Progenitor cell of endocrine pancreas (in vitro differentiated cells): ENCODE data around the gene FGFBP1. TPM values are rescaled to one million over a fixed set of nuclear protein-coding genes. Genes with fewer than 3 reads are reported as not detected.

Experiments
- DNase-seq: peaks from one replicate; pipeline ENCODE4 v3.0.0; 2021; ENCODE audit warnings: low spot score; ENCODE audit not compliant: unreplicated experiment
- H3K27ac Mint-ChIP-seq: 2 replicates; pipeline ENCODE4 v1.8.0; 2021; ENCODE audit warnings: mild to moderate bottlenecking, moderate library complexity, mixed read lengths
- H3K27me3 Mint-ChIP-seq: 2 replicates; pipeline ENCODE4 v1.8.0; 2021; ENCODE audit warnings: mixed read lengths
- H3K36me3 Mint-ChIP-seq: 2 replicates; pipeline ENCODE4 v1.8.0; 2022; ENCODE audit warnings: mixed read lengths; ENCODE audit not compliant: insufficient read depth
- H3K4me1 Mint-ChIP-seq: 2 replicates; pipeline ENCODE4 v1.8.0; 2021; ENCODE audit warnings: low read depth, mixed read lengths
- H3K4me3 Mint-ChIP-seq: 2 replicates; pipeline ENCODE4 v1.8.0; 2021; ENCODE audit warnings: low read depth, mild to moderate bottlenecking, moderate library complexity, mixed read lengths
- H3K9me3 Mint-ChIP-seq: 2 replicates; pipeline ENCODE4 v1.8.0; 2021; ENCODE audit warnings: low read depth, mixed read lengths
- CTCF ChIP-seq: fragments of 200-600 bp; sonication (generic); IDR thresholded peaks from one replicate; pipeline ENCODE4 v1.5.0; 2021; ENCODE audit warnings: antibody characterized with exemption, mild to moderate bottlenecking; ENCODE audit not compliant: unreplicated experiment
- total RNA-seq: library from RNA; stranded (reverse); gene quantifications from 2 replicates; pipeline ENCODE4 v1.2.1, GENCODE V29; 2021

FGFBP1 gene
- total RNA-seq, 1 donor from 2014 or later, result not detected

GRCh38 chr4:15955670-15956069 is 17.1 kb upstream of the FGFBP1 start:
- no peak for DNase-seq
- Mint-ChIP-seq H3K4me1 (no peaks in the 10 kb centered on the region), H3K27me3 (no peaks in the 10 kb centered on the region), H3K36me3 (no peaks in the 10 kb centered on the region), H3K27ac (no peak overlapping the region), H3K4me3 (no peak overlapping the region), H3K9me3 (peaks cover 18% of the 10 kb centered on the region)
- TF ChIP-seq CTCF, result no peak

GRCh38 chr4:15953625-15954024 is 15.1 kb upstream of the FGFBP1 start:
- no peak for TF ChIP-seq CTCF
- Mint-ChIP-seq H3K4me1 (no peaks in the 10 kb centered on the region), H3K27ac (no peak overlapping the region), H3K27me3 (no peaks in the 10 kb centered on the region), H3K36me3 (no peaks in the 10 kb centered on the region), H3K4me3 (no peak overlapping the region), H3K9me3 (peaks cover 18% of the 10 kb centered on the region)
- no peak for DNase-seq

- no peak for DNase-seq
- H3K9me3 Mint-ChIP-seq, result peaks cover 18% of the 10 kb centered on the region
- no peaks in the 10 kb centered on the region for H3K4me1 Mint-ChIP-seq
- no peak for TF ChIP-seq CTCF
- no peak overlapping the region for H3K27ac Mint-ChIP-seq
- H3K27me3 Mint-ChIP-seq, result no peaks in the 10 kb centered on the region
- no peak overlapping the region for H3K4me3 Mint-ChIP-seq
- H3K36me3 Mint-ChIP-seq, result no peaks in the 10 kb centered on the region
Measured at GRCh38 chr4:15951781-15952180, 13.2 kb upstream of the FGFBP1 start.

- no peak for DNase-seq
Measured at GRCh38 chr4:15948826-15949225, 10.3 kb upstream of the FGFBP1 start.

GRCh38 chr4:15947684-15948083 is 9.1 kb upstream of the FGFBP1 start:
- no peaks in the 10 kb centered on the region for H3K9me3 Mint-ChIP-seq

More at GRCh38 chr4:15948826-15949225, 10.3 kb upstream of the FGFBP1 start:
- Mint-ChIP-seq H3K36me3 (no peaks in the 10 kb centered on the region), H3K27me3 (no peaks in the 10 kb centered on the region), H3K4me1 (no peaks in the 10 kb centered on the region), H3K4me3 (no peak overlapping the region), H3K9me3 (peaks cover 7% of the 10 kb centered on the region), H3K27ac (no peak overlapping the region)
- no peak for TF ChIP-seq CTCF

More at GRCh38 chr4:15947684-15948083, 9.1 kb upstream of the FGFBP1 start:
- no peaks in the 10 kb centered on the region for H3K36me3 Mint-ChIP-seq
- TF ChIP-seq CTCF, result no peak
- H3K27me3 Mint-ChIP-seq, result no peaks in the 10 kb centered on the region
- no peak for DNase-seq
- no peak overlapping the region for H3K4me3 Mint-ChIP-seq
- no peak overlapping the region for H3K27ac Mint-ChIP-seq
- H3K4me1 Mint-ChIP-seq, result no peaks in the 10 kb centered on the region
